Naive thymus-derived CD8-positive, alpha-beta T cell (primary cell): Measurements from ENCODE around the gene PIH1D1. TPM values are rescaled to one million over a fixed set of nuclear protein-coding genes. Genes with fewer than 3 reads are reported as not detected.
"Not testable (repeated sequence)": the region's sequence is repeated elsewhere in the genome, so short reads cannot be mapped to it uniquely, and the experiment has no call there.

ENCODE experiments used
- ATAC-seq, 2 donors: fragments of 150-1000 bp; cut with Tn5 transposase in 1 of 2; sonication (Bioruptor Pico), chemical (Tn5 transposase) in 1 of 2; 1 replicate in 1 of 2; 2 replicates in 1 of 2; pipeline ENCODE4 v1.10.0; 2021; ENCODE audit warnings: mild to moderate bottlenecking in 2 of 2, moderate library complexity in 2 of 2
- POLR2A ChIA-PET: fragments of 350-600 bp; sonication (Branson Sonifier 250); formaldehyde crosslinking; loops from one replicate; lab custom pipeline; 2021; ENCODE audit warnings: antibody characterized with exemption; lab: Charles Lee
- DNase-seq, 10 donors: peaks; one replicate each; pipeline versions ENCODE4 v3.0.0 to v3.0.0-alpha.2; 2020 to 2022
- H3K27ac Mint-ChIP-seq, 10 donors: one replicate each; pipeline ENCODE4 v1.8.0; 2020 to 2022; ENCODE audit warnings: mild to moderate bottlenecking in 10 of 10, mixed read lengths in 10 of 10, moderate library complexity in 4 of 10, inconsistent platforms in 1 of 10
- H3K27me3 Mint-ChIP-seq, 5 donors: one replicate each; pipeline ENCODE4 v1.8.0; 2021 to 2022; ENCODE audit warnings: mixed read lengths in 5 of 5
- H3K36me3 Mint-ChIP-seq, 3 donors: one replicate each; pipeline ENCODE4 v1.8.0; 2020 to 2022; ENCODE audit warnings: mixed read lengths in 3 of 3, mild to moderate bottlenecking in 2 of 3, inconsistent platforms in 1 of 3
- H3K4me1 Mint-ChIP-seq, 4 donors: one replicate each; pipeline ENCODE4 v1.8.0; 2021 to 2022; ENCODE audit warnings: mixed read lengths in 4 of 4
- H3K4me3 Mint-ChIP-seq, 10 donors: one replicate each; pipeline ENCODE4 v1.8.0; 2020 to 2022; ENCODE audit warnings: mild to moderate bottlenecking in 10 of 10, mixed read lengths in 10 of 10, moderate library complexity in 6 of 10, inconsistent platforms in 1 of 10
- H3K9me3 Mint-ChIP-seq, 9 donors: one replicate each; pipeline ENCODE4 v1.8.0; 2020 to 2022; ENCODE audit warnings: mixed read lengths in 9 of 9, mild to moderate bottlenecking in 3 of 9, inconsistent platforms in 1 of 9, moderate library complexity in 1 of 9
- polyA plus RNA-seq, 3 donors: library from polyadenylated mRNA; unstranded; fragments of 300-500 nt; fragmentation: Illumina TruSeq; gene quantifications; one replicate each; pipeline ENCODE4 v1.2.3, GENCODE V29; 2021
- total RNA-seq, 8 experiments: library from RNA in 2 of 8; stranded (reverse) in 2 of 8; gene quantifications; one replicate each; pipeline ENCODE4 v1.2.3 and lab custom pipeline; 2021 to 2026

Gene PIH1D1
- total and polyA plus RNA-seq, 5 experiments from 2014 or later, result 85.3 to 179 (median 88.9) TPM

- ATAC-seq (peak; percentile 84 to 87), DNase-seq (peak; percentile 95 to 99 (median 98))
- Mint-ChIP-seq H3K27ac (peak within 1 kb of the TSS; percentile 93 to 100 (median 100)), H3K9me3 (no peaks in the 10 kb centered on the region), H3K4me3 (peak within 1 kb of the TSS; percentile 95 to 100 (median 99)), H3K27me3 (no peaks in the 10 kb centered on the region), H3K4me1 (peaks cover 22 to 67% (median 63%) of the 10 kb centered on the region in 4 donors), H3K36me3 (peaks cover 0 to 42% (median 8%) of the 10 kb centered on the region in 3 donors)
- POLR2A ChIA-PET, result interaction anchor here (0.6 to 12.3 kb wide), 20 partner anchors 10 to 265 kb away, joined by 3 to 321 read pairs (median 5); partner anchors contain the start of genes CD37, FLT3LG, KASH5 and NOSIP
Measured at GRCh38 chr19:49453013-49453756, 1.6 kb upstream of the PIH1D1 start, which contains the start of gene ALDH16A1. Gene ALDH16A1, plus strand, starts transcription at chr19:49453225. Its CDS starts 107 bp downstream, at chr19:49453332.

DNA sequence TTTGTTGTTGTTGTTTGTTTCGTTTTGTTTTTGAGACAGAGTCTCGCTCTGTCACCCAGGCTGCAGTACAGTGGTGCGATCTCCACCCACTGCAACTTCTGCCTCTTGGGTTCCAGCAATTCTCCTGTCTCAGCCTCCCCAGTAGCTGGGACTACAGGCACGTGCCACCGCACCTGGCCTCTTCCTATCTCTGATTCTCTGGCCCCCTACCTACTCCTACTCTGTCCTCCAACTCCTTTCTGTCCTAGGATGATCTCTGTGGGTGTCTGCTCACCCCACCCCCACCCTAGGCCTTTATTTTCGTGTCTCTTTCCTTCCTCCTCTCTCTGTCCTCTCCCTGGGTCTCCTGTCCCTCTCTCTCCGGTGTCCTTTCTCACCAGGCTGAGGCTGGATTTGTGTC is 1.2 kb downstream of the PIH1D1 start:
- peak overlapping the region; percentile 61 to 100 (median 84) for H3K27ac Mint-ChIP-seq
- DNase-seq (no peak), ATAC-seq (no peak)
- POLR2A ChIA-PET, result interaction anchor here (0.6 to 12.3 kb wide), 5 partner anchors 18 to 119 kb away, joined by 3 to 321 read pairs (median 5); partner anchors contain the start of gene FLT3LG
- H3K4me1 Mint-ChIP-seq, result peaks cover 24 to 61% (median 57%) of the 10 kb centered on the region in 4 donors
- H3K4me3 Mint-ChIP-seq, result peak overlapping the region; percentile 95 to 100 (median 99)
- no peaks in the 10 kb centered on the region for H3K9me3 Mint-ChIP-seq
- H3K36me3 Mint-ChIP-seq, result peaks cover 0 to 35% (median 0%) of the 10 kb centered on the region in 3 donors
- no peaks in the 10 kb centered on the region for H3K27me3 Mint-ChIP-seq

DNA sequence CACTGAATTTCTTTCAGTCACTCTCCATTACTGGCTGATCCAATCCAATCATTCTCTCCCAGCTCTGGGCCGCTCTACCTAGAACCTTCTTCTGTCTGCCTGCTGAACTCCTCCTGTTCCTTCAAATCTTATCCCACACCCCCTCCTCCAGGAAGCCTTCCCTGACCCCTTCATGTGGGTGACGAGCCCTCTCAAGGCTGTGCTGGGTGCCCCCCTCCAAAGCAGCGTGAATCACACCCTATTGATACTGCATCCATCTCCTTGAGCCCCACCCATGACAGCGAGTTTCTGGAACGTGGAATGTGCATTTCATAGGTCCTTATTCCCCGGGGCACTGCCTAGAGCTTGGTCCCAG is 3.2 kb downstream of the PIH1D1 start:
- peaks cover 0 to 2% (median 0%) of the 10 kb centered on the region in 5 donors for H3K27me3 Mint-ChIP-seq
- peak overlapping the region in 6 of 10 donors; percentile 18 to 81 (median 49) for H3K4me3 Mint-ChIP-seq
- no peak for ATAC-seq
- no peak for DNase-seq
- H3K4me1 Mint-ChIP-seq, result peaks cover 27 to 63% (median 56%) of the 10 kb centered on the region in 4 donors
- peak overlapping the region in 7 of 10 donors; percentile 56 to 89 (median 67) for H3K27ac Mint-ChIP-seq
- no peaks in the 10 kb centered on the region for H3K9me3 Mint-ChIP-seq
- peaks cover 0 to 33% (median 0%) of the 10 kb centered on the region in 3 donors for H3K36me3 Mint-ChIP-seq
- POLR2A ChIA-PET, result interaction anchor here (0.9 to 12.3 kb wide), 2 partner anchors 20 to 64 kb away, joined by 3 to 321 read pairs; partner anchors contain the start of gene FLT3LG

GRCh38 chr19:49447485-49448431 is 3.9 kb downstream of the PIH1D1 start:
- Mint-ChIP-seq H3K27me3 (peaks cover 0 to 5% (median 0%) of the 10 kb centered on the region in 5 donors), H3K9me3 (no peaks in the 10 kb centered on the region), H3K4me3 (peak overlapping the region in 1 of 10 donors; percentile 6), H3K36me3 (peaks cover 0 to 33% (median 0%) of the 10 kb centered on the region in 3 donors), H3K4me1 (peaks cover 25 to 63% (median 54%) of the 10 kb centered on the region in 4 donors), H3K27ac (peak overlapping the region in 8 of 10 donors; percentile 31 to 89 (median 64))
- DNase-seq, result no peak
- POLR2A ChIA-PET, result interaction anchor here (0.6 to 12.3 kb wide), 5 partner anchors 21 to 559 kb away, joined by 3 to 321 read pairs (median 4); partner anchors contain the start of genes FLT3LG and RPL13A
- ATAC-seq, result no peak

DNA sequence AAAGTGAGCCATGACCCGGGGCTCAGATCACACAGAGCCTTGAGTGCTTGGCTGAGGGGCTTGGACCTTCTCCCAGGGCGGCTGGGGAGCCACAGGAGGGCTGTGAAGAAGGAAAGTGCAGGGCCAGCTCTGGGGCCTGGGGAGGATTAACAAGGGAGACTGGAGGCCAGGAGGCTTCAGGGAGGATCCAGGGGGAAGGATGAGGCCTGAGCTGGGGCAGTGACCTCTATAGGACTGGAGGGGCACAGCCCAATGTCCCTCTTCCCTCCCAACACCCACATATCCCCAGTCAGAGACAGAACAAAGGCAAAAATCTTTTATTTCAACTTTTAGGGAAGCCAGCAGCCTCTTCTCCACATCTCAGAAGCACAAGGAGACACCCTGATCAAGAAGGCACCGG is 5.6 kb downstream of the PIH1D1 start:
- DNase-seq (no peak), ATAC-seq (no peak)
- Mint-ChIP-seq H3K27me3 (peaks cover 8 to 19% (median 13%) of the 10 kb centered on the region in 5 donors), H3K4me3 (peak overlapping the region in 1 of 10 donors; percentile 70), H3K4me1 (peaks cover 29 to 63% (median 52%) of the 10 kb centered on the region in 4 donors), H3K27ac (peak overlapping the region in 3 of 10 donors; percentile 39 to 82 (median 40)), H3K9me3 (no peaks in the 10 kb centered on the region), H3K36me3 (peaks cover 0 to 31% (median 0%) of the 10 kb centered on the region in 3 donors)
- POLR2A ChIA-PET, result interaction anchor here (0.7 to 2.3 kb wide), 7 partner anchors 8 to 220 kb away, joined by 3 to 13 read pairs (median 3); partner anchors contain the start of gene RPL13A

GRCh38 chr19:49444100-49444700 is 7.4 kb downstream of the PIH1D1 start:
- ATAC-seq, H3K9me3 Mint-ChIP-seq, DNase-seq: not testable (repeated sequence)
- Mint-ChIP-seq H3K4me3 (peak overlapping the region; percentile 77 to 90 (median 84)), H3K36me3 (peaks cover 0 to 25% (median 5%) of the 10 kb centered on the region in 3 donors), H3K27ac (peak overlapping the region in 7 of 10 donors; percentile 78 to 93 (median 90)), H3K4me1 (peaks cover 28 to 56% (median 46%) of the 10 kb centered on the region in 4 donors), H3K27me3 (peaks cover 23 to 37% (median 31%) of the 10 kb centered on the region in 5 donors)
- POLR2A ChIA-PET, result interaction anchor here (0.6 to 2.3 kb wide), 5 partner anchors 26 to 123 kb away, joined by 3 to 13 read pairs (median 3); partner anchors contain the start of gene RPL13A

DNA sequence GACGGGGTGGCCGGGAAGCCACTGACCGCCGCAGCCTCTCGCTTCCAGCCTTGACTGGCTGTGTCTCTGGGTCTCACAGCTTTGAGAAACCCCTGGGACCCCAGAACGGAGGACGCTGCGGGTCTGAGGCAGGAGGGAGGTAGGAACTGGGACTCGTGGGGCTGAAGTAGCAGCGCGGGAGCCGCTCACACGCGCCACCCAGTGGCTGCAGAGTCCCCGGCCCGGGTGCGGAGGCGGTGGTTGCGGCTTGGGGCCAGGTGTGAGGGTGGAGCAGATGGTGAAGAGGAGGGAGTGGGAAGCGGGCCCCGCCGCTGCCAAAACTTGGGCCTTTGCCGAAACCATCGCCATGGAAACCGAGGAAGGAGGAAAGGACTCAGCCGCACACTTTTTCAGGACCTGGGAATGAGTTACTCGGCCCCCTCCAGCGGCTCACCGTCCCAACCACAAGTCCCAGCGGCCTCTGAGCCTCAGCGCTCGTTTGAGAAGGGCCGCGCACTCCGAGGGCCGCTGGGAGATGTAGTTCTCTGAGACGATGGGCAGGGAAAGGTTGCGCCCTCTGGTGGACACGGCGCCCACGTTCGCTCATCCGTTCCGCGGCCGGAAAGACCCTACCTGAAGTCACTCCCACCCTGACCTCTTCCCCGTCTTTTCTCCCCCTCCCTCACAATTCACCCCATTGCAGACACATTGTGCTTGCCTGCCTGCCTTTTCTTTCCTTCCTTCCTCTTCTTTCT is 8.1 kb downstream of the PIH1D1 start:
- Mint-ChIP-seq H3K36me3 (peaks cover 0 to 19% (median 5%) of the 10 kb centered on the region in 3 donors), H3K4me1 (peaks cover 27 to 52% (median 44%) of the 10 kb centered on the region in 4 donors), H3K27ac (peak overlapping the region; percentile 8 to 96 (median 91)), H3K9me3 (no peaks in the 10 kb centered on the region), H3K4me3 (peak overlapping the region; percentile 77 to 90 (median 84)), H3K27me3 (peaks cover 30 to 44% (median 37%) of the 10 kb centered on the region in 5 donors)
- POLR2A ChIA-PET, result interaction anchor here (0.6 to 2.3 kb wide), 13 partner anchors 8 to 124 kb away, joined by 3 to 13 read pairs (median 4); partner anchors contain the start of genes ALDH16A1 and PIH1D1
- peak; percentile 90 to 92 for ATAC-seq
- peak; percentile 85 to 98 (median 92) for DNase-seq

DNA sequence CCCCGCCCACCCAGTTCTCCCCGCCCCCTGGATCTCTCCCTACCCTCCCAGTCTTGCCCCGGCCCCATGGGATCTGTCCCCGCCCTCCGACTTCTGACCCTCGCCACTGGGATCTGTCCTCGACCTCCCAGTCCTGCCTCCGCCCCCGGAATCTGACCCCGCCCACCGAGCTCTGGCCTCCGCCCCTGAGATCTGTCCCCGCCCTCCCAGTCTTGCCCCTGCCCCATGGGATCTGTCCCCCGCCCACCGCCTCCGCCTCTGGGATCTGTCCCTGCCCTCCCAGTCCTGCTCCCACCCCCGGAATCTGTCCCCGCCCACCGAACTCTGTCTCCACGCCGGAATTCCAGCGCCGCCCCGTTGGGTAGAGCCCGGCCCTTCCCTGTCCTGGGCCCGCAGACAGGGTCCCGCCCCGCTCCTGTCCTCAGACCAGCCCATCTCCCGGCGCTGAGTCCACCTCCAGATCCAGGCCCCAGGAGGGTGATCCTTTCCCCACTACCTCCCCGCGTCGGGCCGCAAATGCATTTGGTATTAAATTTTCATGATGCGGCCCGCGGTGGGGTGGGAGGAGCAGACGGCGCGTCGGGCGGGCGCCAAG is 8.7 kb downstream of the PIH1D1 start:
- peaks cover 26 to 46% (median 41%) of the 10 kb centered on the region in 4 donors for H3K4me1 Mint-ChIP-seq
- H3K27me3 Mint-ChIP-seq, result peaks cover 37 to 51% (median 44%) of the 10 kb centered on the region in 5 donors
- peaks cover 2 to 14% (median 5%) of the 10 kb centered on the region in 3 donors for H3K36me3 Mint-ChIP-seq
- DNase-seq, result peak in 3 of 10 donors; percentile 50 to 72 (median 59)
- POLR2A ChIA-PET, result interaction anchor here (0.6 to 1.9 kb wide), 10 partner anchors 9 to 109 kb away, joined by 3 to 11 read pairs (median 4); partner anchors contain the start of genes ALDH16A1 and PIH1D1
- peak overlapping the region in 8 of 10 donors; percentile 14 to 96 (median 92) for H3K27ac Mint-ChIP-seq
- H3K9me3 Mint-ChIP-seq, result no peaks in the 10 kb centered on the region
- ATAC-seq, result peak; percentile 0 to 19
- peak overlapping the region; percentile 77 to 90 (median 84) for H3K4me3 Mint-ChIP-seq

GRCh38 chr19:49442354-49442753 is 9.3 kb downstream of the PIH1D1 start:
- Mint-ChIP-seq H3K27me3 (peaks cover 39 to 56% (median 49%) of the 10 kb centered on the region in 5 donors), H3K9me3 (no peaks in the 10 kb centered on the region), H3K4me1 (peaks cover 30 to 46% (median 41%) of the 10 kb centered on the region in 4 donors), H3K27ac (peak overlapping the region in 4 of 10 donors; percentile 29 to 84 (median 38)), H3K36me3 (peaks cover 2 to 14% (median 5%) of the 10 kb centered on the region in 3 donors), H3K4me3 (peak overlapping the region; percentile 76 to 90 (median 84))
- no peak for DNase-seq
- POLR2A ChIA-PET, result interaction anchor here (0.6 to 1.9 kb wide), 10 partner anchors 9 to 108 kb away, joined by 3 to 11 read pairs (median 4); partner anchors contain the start of genes ALDH16A1 and PIH1D1
- no peak for ATAC-seq

- H3K4me3 Mint-ChIP-seq, result peak overlapping the region; percentile 76 to 90 (median 84)
- no peaks in the 10 kb centered on the region for H3K9me3 Mint-ChIP-seq
- H3K4me1 Mint-ChIP-seq, result peaks cover 31 to 50% (median 41%) of the 10 kb centered on the region in 4 donors
- H3K27me3 Mint-ChIP-seq, result peaks cover 40 to 60% (median 53%) of the 10 kb centered on the region in 5 donors
- H3K27ac Mint-ChIP-seq, result peak overlapping the region in 6 of 10 donors; percentile 19 to 84 (median 34)
- POLR2A ChIA-PET, result interaction anchor here (0.6 to 1.9 kb wide), 8 partner anchors 10 to 108 kb away, joined by 3 to 11 read pairs (median 5); partner anchors contain the start of gene PIH1D1
- DNase-seq, result no peak
- ATAC-seq, result no peak
- H3K36me3 Mint-ChIP-seq, result peaks cover 2 to 14% (median 5%) of the 10 kb centered on the region in 3 donors
Measured at GRCh38 chr19:49441960-49442350, 9.7 kb downstream of the PIH1D1 start.
